GM12892 (cell line): ENCODE measurements around the gene ANKRD6.
A peak's percentile ranks its signal among the peaks of the same experiment; 100 is the strongest.

Experiments
- DNase-seq: peaks from one replicate; pipeline ENCODE4 v3.0.0; 2011; ENCODE audit not compliant: insufficient read length
- FAIRE-seq: peaks from 2 replicates; lab custom pipeline; 2011; peaks lifted over from hg19 to GRCh38; lab: Jason Lieb, UNC
- POLR2A ChIP-seq: IDR thresholded peaks from 2 replicates; pipeline ENCODE4 v1.6.1; 2011; ENCODE audit warnings: low read depth, low read length, control low read depth
- POLR2AphosphoS5 ChIP-seq: IDR thresholded peaks from 2 replicates; pipeline ENCODE4 v1.6.1; 2011; ENCODE audit warnings: low read depth, low read length, control low read depth
- TAF1 ChIP-seq: IDR thresholded peaks from 2 replicates; pipeline ENCODE4 v1.6.1; 2011; ENCODE audit warnings: low read depth, mild to moderate bottlenecking, control low read depth, low read length, borderline replicate concordance

Gene ANKRD6

DNA sequence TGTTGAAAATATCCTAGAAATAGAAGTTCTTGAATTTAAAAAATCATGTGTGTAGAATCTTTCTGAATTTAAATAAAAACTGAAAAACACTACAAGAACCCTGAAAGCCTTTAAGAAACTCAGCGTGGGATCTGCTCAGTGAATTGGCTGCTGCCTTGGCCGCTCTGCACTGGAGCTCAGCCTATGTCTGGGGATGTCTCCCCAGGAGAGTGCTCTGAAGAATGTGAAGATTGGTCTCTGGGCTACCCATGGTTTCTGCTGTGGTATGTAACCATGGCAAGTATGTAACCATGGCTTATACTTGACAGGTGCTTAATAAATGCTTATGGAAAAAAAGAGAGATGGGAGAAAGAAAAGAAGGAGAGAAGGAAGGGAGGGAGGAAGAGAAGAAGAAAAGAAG, 17.8 kb upstream of the ANKRD6 start:
- no peak for FAIRE-seq

DNA sequence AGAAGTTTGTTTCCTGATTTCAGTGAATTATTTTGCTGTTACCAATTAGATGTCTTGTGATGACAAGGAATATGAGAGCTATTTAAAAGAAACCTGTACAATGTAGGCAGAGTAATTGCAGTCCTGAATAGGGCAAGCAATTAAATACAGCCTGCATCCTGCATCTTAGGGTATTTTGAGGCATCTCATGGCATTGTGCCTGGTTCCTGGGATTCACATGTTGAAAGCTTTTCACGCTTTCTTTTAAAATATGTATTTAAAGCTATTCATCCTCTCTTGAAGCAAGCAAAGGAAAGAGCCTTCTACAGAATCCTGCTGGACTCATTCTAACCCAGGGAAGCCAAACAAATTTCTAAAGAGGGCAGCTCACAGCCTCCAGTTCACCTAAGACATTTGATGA, 16.2 kb upstream of the ANKRD6 start:
- DNase-seq, result no peak
- no peak for FAIRE-seq
- TF ChIP-seq POLR2A (no peak), POLR2AphosphoS5 (no peak), TAF1 (no peak)

More for the DNA sequence above, 17.8 kb upstream of the ANKRD6 start:
- TF ChIP-seq POLR2A, result no peak
- no peak for TF ChIP-seq POLR2AphosphoS5
- TF ChIP-seq TAF1, result no peak
- no peak for DNase-seq

DNA sequence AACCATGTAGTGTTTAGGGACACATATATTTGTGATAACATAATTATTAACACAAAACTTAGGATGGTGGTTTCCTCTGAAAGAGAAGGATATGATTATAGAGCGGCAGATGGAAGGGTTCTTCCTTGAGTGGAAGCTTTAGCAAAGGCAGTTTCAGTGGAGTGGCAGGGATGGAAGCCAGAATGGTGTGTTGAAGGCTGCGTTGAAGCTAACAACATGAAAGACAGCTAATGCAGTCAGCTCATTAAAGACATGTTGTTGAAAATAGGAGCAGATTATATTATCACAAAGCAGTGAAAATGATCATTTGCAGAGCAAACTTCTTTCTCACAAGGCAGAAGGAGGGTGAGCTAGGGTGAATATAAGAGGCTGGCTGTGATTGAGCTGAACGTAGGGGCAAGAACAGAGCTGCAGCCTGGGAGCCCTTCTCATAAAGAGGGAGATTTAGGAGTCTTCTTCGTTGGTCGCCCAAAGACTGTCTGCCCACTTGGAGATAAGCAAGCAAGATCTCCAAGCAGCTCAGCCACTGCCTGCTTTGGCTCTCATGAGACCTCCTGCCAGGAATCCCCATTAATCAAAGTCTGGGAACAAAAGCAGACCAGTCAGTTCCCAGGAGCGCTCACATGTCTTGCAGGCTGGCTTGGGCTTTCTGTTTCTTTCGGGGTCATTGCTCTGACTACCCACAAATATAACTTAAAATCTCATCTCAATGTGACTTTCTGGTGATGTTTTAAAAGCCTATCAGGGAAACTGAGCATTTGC, 2.6 kb upstream of the ANKRD6 start:
- DNase-seq (no peak), FAIRE-seq (no peak)
- TF ChIP-seq POLR2A, result no peak
- no peak for TF ChIP-seq POLR2AphosphoS5
- no peak for TF ChIP-seq TAF1

DNA sequence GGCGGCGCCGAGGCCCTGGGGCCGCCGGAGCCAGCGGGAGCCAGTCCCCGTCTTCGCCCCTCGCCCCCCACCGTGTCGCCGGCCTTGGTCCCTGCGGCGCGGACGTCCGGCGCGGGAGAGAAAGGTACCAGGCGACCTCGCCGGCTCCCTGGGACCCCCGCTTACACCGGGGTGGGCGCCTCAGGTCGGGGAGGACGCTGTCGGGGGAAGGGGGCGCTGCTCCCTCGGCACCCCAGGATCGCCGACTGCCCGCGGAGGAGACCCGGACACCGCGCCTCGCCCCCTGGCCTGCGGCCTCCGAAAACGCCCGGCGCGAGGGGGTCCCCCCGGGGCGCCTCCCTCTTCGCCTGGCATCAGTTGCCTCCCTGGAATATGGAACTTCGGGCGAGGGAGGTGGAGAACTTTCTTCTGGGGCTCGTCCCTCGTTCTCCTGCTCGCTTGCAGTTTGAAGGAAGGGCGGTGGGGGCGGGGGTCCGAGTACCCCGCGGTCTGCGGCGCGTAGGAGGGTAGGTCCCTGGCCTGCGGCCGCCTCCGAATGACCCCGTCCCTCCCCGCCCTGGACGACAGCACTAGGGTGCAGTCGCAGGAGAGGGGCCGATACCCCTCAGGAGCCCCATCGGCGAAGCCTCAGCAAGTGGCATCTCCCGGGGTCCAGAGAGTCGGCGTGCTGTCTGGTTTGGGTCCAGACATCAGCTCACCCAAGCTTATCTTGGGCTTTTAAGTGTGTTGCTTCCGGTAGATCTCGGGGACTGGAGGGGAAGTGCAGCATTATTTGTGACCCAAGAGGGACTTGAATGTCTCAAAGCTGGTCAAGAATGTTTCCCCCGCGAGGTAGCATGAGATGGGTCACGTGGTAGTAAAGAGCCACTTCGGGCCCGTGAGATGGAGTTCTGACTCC, 549 bp downstream of the ANKRD6 start:
- peak; percentile 34 for DNase-seq
- peak; percentile 88 for FAIRE-seq

DNA sequence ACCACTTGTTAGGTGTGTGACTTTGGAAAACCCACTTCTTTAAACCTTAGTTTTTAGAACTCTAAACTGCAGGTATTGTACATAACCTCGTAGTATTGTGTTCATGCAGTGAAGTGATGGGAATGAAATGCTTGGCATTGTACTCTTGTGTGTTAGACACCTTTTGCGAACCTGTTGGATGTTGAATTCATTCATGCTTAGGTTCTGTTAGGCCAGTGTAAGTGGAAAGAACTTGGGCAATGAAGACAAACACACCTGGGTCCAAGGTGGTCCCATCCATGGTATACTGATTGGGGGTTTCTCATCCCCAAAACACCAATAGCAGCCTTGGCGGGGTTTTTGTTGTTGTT, 1.2 kb downstream of the ANKRD6 start:
- TF ChIP-seq POLR2AphosphoS5 (no peak), TAF1 (no peak), POLR2A (no peak)
- no peak for FAIRE-seq
- no peak for DNase-seq

More for the DNA sequence above, 549 bp downstream of the ANKRD6 start:
- TF ChIP-seq POLR2AphosphoS5, result no peak
- no peak for TF ChIP-seq POLR2A
- no peak for TF ChIP-seq TAF1

DNA sequence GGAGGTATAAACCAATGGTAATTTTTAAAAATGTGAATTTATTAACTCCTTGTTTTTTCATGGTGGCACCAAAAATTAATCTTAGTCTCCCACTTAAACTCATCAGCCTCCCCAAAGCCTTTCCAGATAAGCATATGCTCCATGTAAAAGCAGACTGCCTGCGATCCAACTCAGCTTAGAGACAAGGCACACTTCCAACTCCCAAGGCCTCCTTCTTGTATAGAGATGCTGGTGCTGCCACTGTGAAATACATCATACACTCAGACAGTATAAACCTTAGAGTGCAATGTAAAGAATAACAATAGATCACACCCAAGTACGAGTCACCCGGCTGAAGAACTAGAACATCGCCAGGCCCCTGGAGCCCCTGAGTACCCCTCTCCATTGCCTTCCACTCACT, 2.0 kb downstream of the ANKRD6 start:
- FAIRE-seq (no peak), DNase-seq (no peak)
- TF ChIP-seq POLR2AphosphoS5 (no peak), POLR2A (no peak), TAF1 (no peak)

DNA sequence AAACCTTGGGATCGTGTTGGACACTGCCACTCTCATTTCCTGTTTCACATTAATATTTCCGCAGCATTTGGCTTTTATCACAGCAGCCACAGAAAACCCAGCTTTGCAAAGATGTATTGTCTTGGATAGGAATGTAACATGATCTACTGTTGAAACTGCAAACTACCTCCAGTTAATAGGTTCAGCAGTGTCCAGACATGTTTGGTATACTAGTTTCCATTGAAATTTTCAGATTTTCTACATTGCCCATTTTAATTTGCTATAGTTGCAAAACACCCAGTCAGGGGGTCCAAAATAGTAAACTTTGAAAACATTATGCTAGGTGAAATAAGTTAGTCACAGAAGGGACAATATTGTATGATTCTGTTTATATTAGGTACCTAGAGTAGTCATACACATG, 3.3 kb downstream of the ANKRD6 start:
- DNase-seq (no peak), FAIRE-seq (no peak)
- TF ChIP-seq POLR2A (no peak), POLR2AphosphoS5 (no peak), TAF1 (no peak)

DNA sequence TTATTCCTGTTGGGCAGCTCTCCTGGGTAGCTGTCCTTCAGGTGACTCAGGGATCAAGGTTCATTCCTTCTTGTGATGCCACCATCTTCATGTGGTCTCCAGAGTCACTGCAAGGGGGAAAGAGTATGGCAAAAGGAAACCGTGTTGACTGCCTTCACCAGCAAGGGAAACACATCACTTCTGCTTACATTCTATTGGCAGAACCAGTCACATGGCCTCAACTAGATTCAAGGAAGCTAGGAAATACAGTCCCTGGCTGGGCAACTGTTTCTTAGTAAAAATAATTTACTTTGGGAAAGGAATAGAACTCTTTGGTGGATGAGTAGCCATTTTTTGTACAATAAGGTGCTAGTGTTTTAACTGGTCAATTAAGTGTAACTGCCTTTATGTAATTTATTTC, 5.3 kb downstream of the ANKRD6 start:
- no peak for TF ChIP-seq POLR2AphosphoS5
- TF ChIP-seq TAF1, result no peak
- no peak for TF ChIP-seq POLR2A
- no peak for DNase-seq
- FAIRE-seq, result no peak

DNA sequence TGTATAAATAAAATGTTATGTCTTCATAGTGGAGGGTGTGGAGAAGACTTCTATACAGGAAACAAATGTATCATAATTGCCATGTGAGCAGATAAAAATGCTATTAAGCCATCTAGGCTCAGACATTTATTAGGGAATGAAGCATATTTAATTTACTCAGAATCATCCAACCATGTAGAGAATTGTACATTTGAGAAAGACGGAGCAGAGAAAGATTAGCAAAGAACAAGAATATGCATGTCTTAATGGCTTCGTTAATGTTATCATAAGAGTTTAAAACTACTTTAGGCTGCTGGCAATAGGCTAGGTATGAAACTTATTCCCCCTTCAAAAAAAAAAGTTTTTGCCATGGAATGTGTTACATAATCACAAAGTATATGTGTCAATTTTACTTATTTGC, 6.1 kb downstream of the ANKRD6 start:
- TF ChIP-seq TAF1, result no peak
- TF ChIP-seq POLR2A, result no peak
- TF ChIP-seq POLR2AphosphoS5, result no peak
- FAIRE-seq (no peak), DNase-seq (no peak)

DNA sequence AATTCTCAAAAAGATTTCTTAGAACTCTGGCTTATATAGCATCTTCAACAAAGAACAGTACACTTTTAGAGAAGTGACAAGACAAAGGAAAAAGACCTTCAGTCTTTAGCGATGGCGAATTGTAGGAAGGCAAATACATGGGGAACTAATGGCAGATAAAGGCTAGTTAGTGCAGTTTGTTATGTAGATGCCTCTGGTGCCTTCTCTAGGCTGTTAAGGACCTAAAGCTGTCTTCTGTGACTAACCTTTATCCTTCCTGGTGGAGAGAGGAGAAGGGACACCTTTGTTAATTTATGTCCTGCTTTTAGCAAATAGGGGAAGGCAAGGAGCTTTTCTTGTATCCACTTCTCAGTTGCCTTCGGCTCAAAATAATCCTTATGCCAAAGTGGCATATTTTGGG, 7.2 kb downstream of the ANKRD6 start:
- no peak for DNase-seq

DNA sequence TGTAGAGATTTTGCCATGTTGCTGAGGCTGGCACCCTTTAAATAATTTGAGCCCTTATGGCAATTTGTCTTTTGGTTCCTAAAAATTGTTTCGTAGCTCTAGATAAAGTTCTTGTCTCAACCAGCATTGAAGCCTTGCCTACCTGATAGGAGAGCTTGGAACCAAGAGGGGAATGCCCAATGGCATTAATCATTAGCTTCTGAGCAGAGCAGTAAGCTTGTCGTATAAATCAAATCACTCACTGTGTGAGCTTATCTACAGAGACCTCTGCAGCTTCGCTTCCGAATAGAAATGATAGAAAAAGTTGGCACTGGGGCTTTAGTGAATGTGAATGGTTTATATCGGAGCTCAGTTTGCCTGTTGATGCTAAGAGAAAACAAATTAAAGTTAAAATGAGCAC, 10.7 kb downstream of the ANKRD6 start:
- DNase-seq (no peak), FAIRE-seq (no peak)
- TF ChIP-seq POLR2A (no peak), TAF1 (no peak), POLR2AphosphoS5 (no peak)

More for the DNA sequence above, 7.2 kb downstream of the ANKRD6 start:
- no peak for FAIRE-seq
- TF ChIP-seq POLR2A (no peak), TAF1 (no peak), POLR2AphosphoS5 (no peak)

DNA sequence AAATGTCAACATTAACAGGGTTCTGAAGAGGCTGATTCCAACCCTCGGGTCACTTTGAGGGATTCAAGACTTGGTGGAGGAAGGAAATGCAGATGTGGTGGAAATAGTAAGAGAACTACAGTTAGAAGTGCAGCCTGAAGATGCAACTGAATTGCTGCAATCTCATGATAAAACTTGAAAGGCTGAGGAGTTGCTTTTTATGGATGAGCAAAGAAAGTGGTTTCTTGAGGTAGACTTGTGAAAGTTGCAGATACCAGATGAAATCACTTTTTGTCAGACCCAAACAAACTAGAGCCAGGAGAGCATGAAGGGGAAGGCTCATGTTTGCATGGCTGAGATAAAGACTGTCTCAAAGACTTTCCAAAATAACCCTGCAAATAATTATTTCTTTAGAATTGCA, 16.2 kb downstream of the ANKRD6 start:
- TF ChIP-seq POLR2A (no peak), TAF1 (no peak), POLR2AphosphoS5 (no peak)
- FAIRE-seq (no peak), DNase-seq (no peak)
